Left kidney (tissue), 2 donors: ENCODE data around the gene FLYWCH1. TPM values are rescaled to one million over a fixed set of nuclear protein-coding genes. Genes with fewer than 3 reads are reported as not detected.
"Not testable (repeated sequence)": the region's sequence is repeated elsewhere in the genome, so short reads cannot be mapped to it uniquely, and the experiment has no call there.

Experiments
- DNase-seq: peaks from one replicate; pipeline ENCODE4 v3.0.0-alpha.2; 2013
- polyA plus RNA-seq: library from polyadenylated mRNA; unstranded; fragments of 120-200 nt; gene quantifications from one replicate; pipeline ENCODE4 v1.2.1, GENCODE V29; 2013; ENCODE audit not compliant: insufficient read length

Gene FLYWCH1
- polyA plus RNA-seq, 1 donor = 16.4 TPM

GRCh38 chr16:2898831-2899563 lies 12.7 kb upstream of the FLYWCH1 start:
- no peak for DNase-seq

- no peak for DNase-seq
These were observed 12.1 kb upstream of the FLYWCH1 start for GRCh38 chr16:2899564-2900072.

GRCh38 chr16:2900526-2901075 lies 11.1 kb upstream of the FLYWCH1 start:
- no peak for DNase-seq

- DNase-seq = no peak
These were observed 9.2 kb upstream of the FLYWCH1 start for GRCh38 chr16:2902337-2903130.

- peak; percentile 85 for DNase-seq
These were observed 7.4 kb upstream of the FLYWCH1 start for GRCh38 chr16:2904100-2904921.

- DNase-seq = no peak
These were observed 6.8 kb upstream of the FLYWCH1 start for GRCh38 chr16:2904922-2905240.

- peak; percentile 95 for DNase-seq
These were observed 6.3 kb upstream of the FLYWCH1 start for GRCh38 chr16:2905241-2905987.

GRCh38 chr16:2905988-2906387 lies 5.7 kb upstream of the FLYWCH1 start:
- no peak for DNase-seq

GRCh38 chr16:2907084-2907753 lies 4.5 kb upstream of the FLYWCH1 start:
- not testable (repeated sequence) for DNase-seq

GRCh38 chr16:2910441-2910969 lies 1.2 kb upstream of the FLYWCH1 start:
- no peak for DNase-seq

- peak; percentile 57 for DNase-seq
These were observed 834 bp downstream of the FLYWCH1 start for GRCh38 chr16:2912330-2913199.

GRCh38 chr16:2913603-2914002 lies 1.9 kb downstream of the FLYWCH1 start:
- DNase-seq = no peak

GRCh38 chr16:2914233-2914632 lies 2.5 kb downstream of the FLYWCH1 start:
- DNase-seq = no peak

GRCh38 chr16:2915196-2915929 lies 3.6 kb downstream of the FLYWCH1 start:
- no peak for DNase-seq

GRCh38 chr16:2919511-2920255 lies 8.0 kb downstream of the FLYWCH1 start:
- DNase-seq = peak; percentile 78

- no peak for DNase-seq
These were observed 11.8 kb downstream of the FLYWCH1 start for GRCh38 chr16:2923481-2923880.

GRCh38 chr16:2924901-2925755 lies 13.4 kb downstream of the FLYWCH1 start:
- DNase-seq = no peak
